Activated CD4-positive, alpha-beta T cell treated with anti-CD3 and anti-CD28 coated beads for 1 hour (primary cell): ENCODE results near the gene TIA1.
"Not testable (repeated sequence)": the region's sequence is repeated elsewhere in the genome, so short reads cannot be mapped to it uniquely, and the experiment has no call there.

Source experiments
- DNase-seq: peaks from one replicate; pipeline ENCODE4 v3.0.0-alpha.2; 2020

Gene TIA1

GRCh38 chr2:70214365-70214764 is 34.1 kb downstream of the TIA1 start:
- DNase-seq: no peak

DNA sequence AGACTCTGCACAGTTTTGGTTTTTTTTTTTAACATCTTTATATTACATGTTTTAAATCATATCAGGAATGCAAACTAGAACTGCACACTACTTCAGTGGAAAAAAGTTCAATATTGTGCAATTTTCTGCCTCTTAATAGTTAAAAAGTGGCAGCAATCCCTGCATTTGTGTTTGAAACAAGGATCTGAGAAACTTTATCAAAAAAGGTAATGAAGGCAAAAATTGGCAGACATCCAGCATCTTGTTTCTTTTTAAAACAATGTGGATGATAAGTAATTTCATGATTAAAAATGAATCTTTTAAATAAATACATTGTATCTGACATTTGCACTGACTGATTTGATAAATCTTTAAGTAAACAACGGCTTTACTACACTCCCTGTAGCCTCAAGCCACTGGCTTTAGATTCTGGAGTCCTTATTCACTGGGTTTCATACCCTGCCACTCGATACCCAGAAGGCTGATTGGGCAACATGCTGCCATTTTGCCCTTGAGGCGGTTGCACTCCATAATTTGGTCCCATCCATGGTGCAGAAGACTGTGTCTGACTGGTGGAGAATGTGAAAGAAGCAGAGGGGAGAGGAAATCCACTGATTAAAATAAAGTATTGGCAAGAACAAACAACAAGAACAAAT is 36.0 kb downstream of the TIA1 start:
- DNase-seq: no peak

- DNase-seq: no peak
Measured at GRCh38 chr2:70211595-70211994, 36.8 kb downstream of the TIA1 start.

DNA sequence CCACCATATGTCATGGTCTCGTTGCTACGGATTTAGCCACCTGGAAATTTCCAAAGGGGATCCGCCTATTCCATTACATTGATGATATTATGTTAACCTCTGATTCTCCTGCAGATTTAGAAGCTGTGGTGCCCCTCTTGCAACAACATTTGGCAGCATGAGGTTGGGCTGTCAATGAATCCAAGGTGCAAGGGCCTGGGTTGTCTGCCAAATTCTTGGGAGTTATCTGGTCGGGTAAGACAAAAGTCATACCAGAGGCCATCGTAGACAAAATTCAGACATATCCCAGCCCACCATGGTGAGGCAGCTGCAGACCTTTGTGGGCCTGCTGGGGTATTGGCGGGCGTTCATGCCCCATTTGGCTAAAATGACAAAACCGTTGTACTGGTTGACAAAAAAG is 44.0 kb downstream of the TIA1 start:
- no peak for DNase-seq

DNA sequence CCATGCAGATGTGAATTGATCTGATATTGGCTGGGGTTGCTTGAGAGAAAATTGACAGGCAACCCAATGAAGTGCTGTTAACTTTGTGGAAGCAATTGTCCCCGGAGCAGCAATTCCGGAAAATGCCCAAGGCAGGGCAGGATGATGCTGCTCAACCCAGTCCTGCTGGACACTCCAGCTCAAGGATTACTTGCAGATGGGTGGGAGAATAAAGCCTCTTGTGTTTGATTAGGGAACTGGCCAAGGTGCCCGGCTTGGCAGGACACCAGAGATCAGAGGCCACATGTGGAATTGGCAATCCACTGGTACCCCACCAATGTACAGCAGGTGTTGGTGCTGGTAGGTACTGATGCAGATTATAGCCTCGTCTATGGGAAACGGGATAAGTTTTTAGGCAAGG is 45.3 kb downstream of the TIA1 start:
- DNase-seq: no peak

DNA sequence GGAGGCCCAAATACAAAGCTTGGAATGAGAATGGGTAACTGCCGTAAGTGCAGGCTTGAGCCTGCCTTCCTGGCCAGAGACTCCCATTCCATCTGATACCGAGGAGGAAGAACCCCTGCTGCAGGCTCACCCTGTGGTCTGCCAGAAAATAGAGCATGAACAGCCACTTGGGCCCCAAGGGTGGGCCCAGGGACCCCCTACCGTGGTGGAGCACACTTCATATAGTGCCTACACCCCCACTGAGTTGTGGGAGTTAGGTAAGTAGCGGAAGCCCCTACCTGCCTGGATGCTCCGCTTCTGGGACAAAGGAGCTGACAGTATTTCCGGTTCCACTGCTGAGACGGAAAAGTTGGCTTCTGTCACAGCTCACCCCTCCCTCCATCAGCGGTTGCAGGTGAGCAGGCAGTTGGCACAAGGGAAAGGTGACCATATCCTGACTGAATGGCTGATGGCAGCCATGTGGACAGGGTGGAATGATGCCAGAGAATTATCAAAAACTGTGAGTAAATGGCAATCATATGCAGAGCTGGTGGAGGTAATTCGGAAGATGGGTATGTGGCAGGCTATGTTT is 46.1 kb downstream of the TIA1 start:
- no peak for DNase-seq

GRCh38 chr2:70201831-70202230 is 46.6 kb downstream of the TIA1 start:
- no peak for DNase-seq

DNA sequence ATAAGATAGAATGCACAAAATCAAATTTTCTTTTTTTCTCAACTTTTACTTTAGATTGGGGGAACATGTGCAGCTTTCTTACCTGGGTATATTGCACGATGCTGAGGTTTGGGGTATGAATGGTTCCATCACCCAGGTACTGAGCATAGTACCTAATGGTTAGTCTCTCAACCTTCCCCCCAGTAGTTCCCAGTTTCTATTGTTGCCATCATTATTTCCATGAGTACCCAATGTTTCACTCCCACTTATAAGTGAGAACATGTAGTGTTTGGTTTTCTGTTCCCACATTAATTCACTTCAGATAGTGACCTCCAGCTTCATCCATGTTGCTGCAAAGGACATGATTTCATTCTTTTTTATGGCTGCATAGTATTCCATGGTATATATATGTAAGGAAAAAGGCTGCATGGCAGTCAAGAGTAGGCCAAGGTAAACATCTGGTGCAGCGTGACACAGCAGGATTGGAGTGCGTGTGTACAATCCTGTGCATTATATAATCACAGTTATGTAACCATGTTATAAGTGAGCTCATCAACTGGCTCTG is 47.1 kb downstream of the TIA1 start:
- DNase-seq: no peak

- DNase-seq: no peak
Measured at GRCh38 chr2:70199320-70199864, 49.0 kb downstream of the TIA1 start.

- DNase-seq: no peak
Measured at GRCh38 chr2:70192516-70192915, 55.9 kb downstream of the TIA1 start.

DNA sequence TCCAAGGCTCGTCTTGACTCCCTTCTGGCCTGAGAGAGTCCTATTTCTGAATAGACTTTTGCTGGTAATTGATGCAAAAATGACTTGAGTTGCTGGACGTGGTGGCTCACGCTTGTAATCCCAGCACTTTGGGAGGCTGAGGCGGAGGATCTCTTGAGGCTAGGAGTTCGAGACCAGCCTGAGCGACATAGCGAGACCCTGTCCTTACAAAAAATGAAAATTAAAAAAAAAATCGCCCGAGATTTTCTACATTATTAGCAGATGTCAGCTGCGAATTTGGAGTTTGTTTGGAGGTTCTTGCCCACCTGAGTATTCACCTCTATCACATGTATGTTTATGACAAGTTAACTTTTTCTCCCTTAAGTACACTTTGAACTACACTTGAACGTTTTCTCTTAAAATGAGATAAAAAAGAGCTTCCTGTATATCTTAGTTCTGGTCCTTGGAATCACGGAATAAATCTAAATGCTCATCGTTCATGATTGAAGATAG is 57.1 kb downstream of the TIA1 start:
- DNase-seq: no peak

DNA sequence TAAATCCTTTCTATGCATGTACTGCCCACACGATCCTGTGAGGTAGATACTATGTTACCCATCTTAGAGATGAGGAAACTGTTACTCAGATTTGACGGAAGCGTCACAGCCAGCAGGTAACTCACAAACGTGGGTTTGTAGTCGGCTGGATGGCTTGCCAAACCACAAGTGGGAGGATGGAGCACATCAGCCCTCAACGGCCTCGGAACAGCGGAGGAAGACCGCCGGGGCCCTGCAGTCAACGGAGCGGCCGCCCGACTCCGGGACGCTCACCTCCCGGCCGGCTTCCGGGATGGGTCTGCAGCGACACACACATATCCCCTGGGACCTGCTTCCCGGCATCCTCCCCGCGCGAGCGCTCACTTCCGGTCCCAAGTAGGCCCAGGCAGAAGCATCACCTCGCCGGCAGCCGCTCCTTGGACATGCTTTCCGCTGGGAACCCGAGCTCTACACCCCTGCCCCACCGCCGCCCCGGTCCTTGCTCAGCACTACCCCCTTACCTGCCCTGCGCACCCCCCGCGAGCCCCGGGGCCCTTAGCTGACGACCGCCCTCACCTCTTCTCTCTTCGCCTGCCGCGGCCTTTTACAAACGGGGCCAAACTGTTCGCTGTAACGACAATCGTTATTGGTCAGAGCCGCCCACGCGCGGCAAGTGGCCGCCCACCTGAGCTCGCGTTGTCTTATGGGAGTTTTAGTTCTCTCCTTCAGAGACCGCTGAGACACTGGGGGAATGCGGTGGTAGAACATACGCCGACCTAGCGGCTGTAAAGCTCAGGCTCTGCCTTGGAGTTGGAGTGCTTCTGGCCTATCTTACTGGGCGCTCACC is 57.8 kb downstream of the TIA1 start, which contains the start of gene C2orf42:
TSS of gene C2orf42 (minus strand) at position 602 of the 826 bp plus-strand sequence. CDS start 9,034 bp downstream, outside the sequence.
- DNase-seq: peak; percentile 95

- DNase-seq: no peak
Measured at GRCh38 chr2:70188460-70188859, 60.0 kb downstream of the TIA1 start.

GRCh38 chr2:70187170-70187569 is 61.3 kb downstream of the TIA1 start:
- DNase-seq: not testable (repeated sequence)

DNA sequence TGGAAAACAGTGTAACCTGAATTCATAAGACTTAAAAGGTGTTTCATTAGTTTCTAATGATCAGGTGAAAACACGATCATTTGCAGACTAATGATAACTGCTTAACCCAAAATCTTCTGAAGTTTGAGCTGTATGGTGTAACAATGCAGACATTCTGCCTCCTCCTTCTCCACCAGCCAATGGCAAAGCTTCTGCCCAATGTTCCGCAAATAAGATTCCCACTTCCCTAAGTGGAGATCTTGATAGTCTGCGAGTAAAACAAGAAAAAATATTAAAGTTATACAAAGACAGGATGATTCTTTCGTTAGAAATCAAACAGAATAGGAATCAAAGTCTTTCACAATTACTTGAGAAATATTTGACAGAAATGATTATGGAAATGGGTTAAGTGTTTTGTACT is 65.7 kb downstream of the TIA1 start:
- DNase-seq: no peak

GRCh38 chr2:70181363-70181956 is 67.0 kb downstream of the TIA1 start:
- DNase-seq: no peak

- DNase-seq: no peak
Measured at GRCh38 chr2:70173520-70173919, 74.9 kb downstream of the TIA1 start.

GRCh38 chr2:70169654-70170245 is 78.7 kb downstream of the TIA1 start:
- DNase-seq: not testable (repeated sequence)

GRCh38 chr2:70161069-70161534 is 87.3 kb downstream of the TIA1 start:
- no peak for DNase-seq

DNA sequence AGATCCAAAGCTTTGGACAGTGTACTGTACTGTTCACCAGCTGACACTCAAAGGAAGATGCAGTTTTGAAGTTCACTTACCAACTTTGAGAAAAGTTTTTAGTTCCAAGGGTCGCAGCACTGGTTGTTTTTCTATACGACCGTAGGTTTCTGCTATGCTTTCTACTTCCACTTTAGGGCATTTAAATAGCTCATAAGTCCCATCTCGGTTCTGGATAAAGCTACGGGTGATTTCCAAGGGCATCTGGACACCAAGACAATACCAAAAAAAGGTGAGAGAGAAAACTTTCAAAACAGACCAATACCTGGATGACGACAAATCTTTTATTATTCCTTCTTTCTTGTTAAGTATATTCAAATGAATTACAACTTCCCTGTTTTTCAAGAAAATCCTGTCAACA is 87.9 kb downstream of the TIA1 start:
- DNase-seq: no peak
